MM.1S (cell line): ENCODE measurements around the gene TMEM182.

Source experiments
- DNase-seq: peaks from one replicate; pipeline ENCODE4 v3.0.0-alpha.2; 2015
- H2AFZ ChIP-seq: fragments of 300-600 bp; sonication (generic); 2 replicates; pipeline ENCODE4 v1.6.0; 2016; ENCODE audit warnings: antibody characterized with exemption, low read length
- H3F3A ChIP-seq: fragments of 300-600 bp; sonication (generic); 2 replicates; pipeline ENCODE4 v1.6.1; 2016; ENCODE audit warnings: mild to moderate bottlenecking, antibody characterized with exemption, low read length, moderate library complexity, mixed read lengths; ENCODE audit not compliant: insufficient read depth
- H3K27ac ChIP-seq: fragments of 300-600 bp; sonication (generic); 2 replicates; pipeline ENCODE4 v1.5.1; 2016; ENCODE audit warnings: mild to moderate bottlenecking, low read length
- H3K27me3 ChIP-seq: fragments of 300-600 bp; sonication (generic); replicated peaks from 2 replicates; pipeline ENCODE4 v1.6.0; 2016; ENCODE audit warnings: low read length; ENCODE audit not compliant: insufficient read depth
- H3K36me3 ChIP-seq: fragments of 300-600 bp; sonication (generic); replicated peaks from 2 replicates; pipeline ENCODE4 v1.6.1; 2016; ENCODE audit warnings: mild to moderate bottlenecking, low read length, mixed read lengths; ENCODE audit not compliant: insufficient read depth
- H3K4me1 ChIP-seq: fragments of 300-600 bp; sonication (generic); 2 replicates; pipeline ENCODE4 v1.6.1; 2016; ENCODE audit warnings: low read length, mixed read lengths
- H3K4me2 ChIP-seq: fragments of 300-600 bp; sonication (generic); 2 replicates; pipeline ENCODE4 v1.6.0; 2016; ENCODE audit warnings: low read depth, low read length
- H3K4me3 ChIP-seq: fragments of 300-600 bp; sonication (generic); 2 replicates; pipeline ENCODE4 v1.5.1; 2016; ENCODE audit warnings: low read length, mixed read lengths
- H3K79me2 ChIP-seq: fragments of 300-600 bp; sonication (generic); 2 replicates; pipeline ENCODE4 v1.6.1; 2016; ENCODE audit warnings: mixed run types, low read length, mixed read lengths
- H3K9ac ChIP-seq: fragments of 300-600 bp; sonication (generic); 2 replicates; pipeline ENCODE4 v1.6.1; 2016; ENCODE audit warnings: low read length, mixed read lengths
- H3K9me2 ChIP-seq: fragments of 300-600 bp; sonication (generic); replicated peaks from 2 replicates; pipeline ENCODE4 v1.6.1; 2016; ENCODE audit warnings: mild to moderate bottlenecking, low read length, mixed read lengths; ENCODE audit not compliant: insufficient read depth
- H3K9me3 ChIP-seq: fragments of 300-600 bp; sonication (generic); replicated peaks from 2 replicates; pipeline ENCODE4 v1.6.1; 2016; ENCODE audit warnings: mild to moderate bottlenecking, low read length, mixed read lengths; ENCODE audit not compliant: insufficient read depth
- H4K20me1 ChIP-seq: fragments of 300-600 bp; sonication (generic); 2 replicates; pipeline ENCODE4 v1.6.1; 2016; ENCODE audit warnings: mild to moderate bottlenecking, low read length, moderate library complexity, mixed read lengths; ENCODE audit not compliant: insufficient read depth
- EZH2 ChIP-seq: fragments of 300-600 bp; sonication (generic); optimal IDR thresholded peaks from 2 replicates; pipeline ENCODE3; 2017; ENCODE audit warnings: low read depth, mild to moderate bottlenecking, antibody characterized with exemption, low read length, mixed read lengths
- EZH2phosphoT487 ChIP-seq: fragments of 300-600 bp; sonication (generic); IDR thresholded peaks from 2 replicates; pipeline ENCODE4 v1.6.1; 2018; ENCODE audit warnings: antibody characterized with exemption, low read length
- TF ChIP-seq, protein P1 (sequence below): fragments of 300-600 bp; sonication (generic); IDR thresholded peaks from 2 replicates; pipeline ENCODE4 v1.5.1; 2016; ENCODE audit warnings: antibody characterized with exemption, low read length, mixed read lengths

Gene TMEM182

GRCh38 chr2:102841107-102841840, 79.4 kb downstream of the TMEM182 start:
- Histone ChIP-seq H3F3A (no peaks in the 10 kb centered on the region), H3K36me3 (no peaks in the 10 kb centered on the region), H3K4me3 (no peak overlapping the region), H3K9me3 (no peaks in the 10 kb centered on the region), H3K27me3 (no peaks in the 10 kb centered on the region), H2AFZ (no peak overlapping the region), H3K4me2 (no peak overlapping the region), H3K27ac (no peak overlapping the region), H3K9me2 (no peaks in the 10 kb centered on the region), H4K20me1 (no peaks in the 10 kb centered on the region), H3K4me1 (no peaks in the 10 kb centered on the region), H3K79me2 (no peaks in the 10 kb centered on the region), H3K9ac (no peak overlapping the region)
- DNase-seq, result peak; percentile 53
- no peak for TF ChIP-seq EZH2
- TF ChIP-seq, protein P1, sequence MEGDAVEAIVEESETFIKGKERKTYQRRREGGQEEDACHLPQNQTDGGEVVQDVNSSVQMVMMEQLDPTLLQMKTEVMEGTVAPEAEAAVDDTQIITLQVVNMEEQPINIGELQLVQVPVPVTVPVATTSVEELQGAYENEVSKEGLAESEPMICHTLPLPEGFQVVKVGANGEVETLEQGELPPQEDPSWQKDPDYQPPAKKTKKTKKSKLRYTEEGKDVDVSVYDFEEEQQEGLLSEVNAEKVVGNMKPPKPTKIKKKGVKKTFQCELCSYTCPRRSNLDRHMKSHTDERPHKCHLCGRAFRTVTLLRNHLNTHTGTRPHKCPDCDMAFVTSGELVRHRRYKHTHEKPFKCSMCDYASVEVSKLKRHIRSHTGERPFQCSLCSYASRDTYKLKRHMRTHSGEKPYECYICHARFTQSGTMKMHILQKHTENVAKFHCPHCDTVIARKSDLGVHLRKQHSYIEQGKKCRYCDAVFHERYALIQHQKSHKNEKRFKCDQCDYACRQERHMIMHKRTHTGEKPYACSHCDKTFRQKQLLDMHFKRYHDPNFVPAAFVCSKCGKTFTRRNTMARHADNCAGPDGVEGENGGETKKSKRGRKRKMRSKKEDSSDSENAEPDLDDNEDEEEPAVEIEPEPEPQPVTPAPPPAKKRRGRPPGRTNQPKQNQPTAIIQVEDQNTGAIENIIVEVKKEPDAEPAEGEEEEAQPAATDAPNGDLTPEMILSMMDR, result peak; percentile 56

GRCh38 chr2:102843764-102844443, 82.1 kb downstream of the TMEM182 start:
- no peak for TF ChIP-seq EZH2phosphoT487
- no peak for TF ChIP-seq EZH2
- TF ChIP-seq, protein P1, result no peak
- no peaks in the 10 kb centered on the region for H3K9me3 ChIP-seq

DNA sequence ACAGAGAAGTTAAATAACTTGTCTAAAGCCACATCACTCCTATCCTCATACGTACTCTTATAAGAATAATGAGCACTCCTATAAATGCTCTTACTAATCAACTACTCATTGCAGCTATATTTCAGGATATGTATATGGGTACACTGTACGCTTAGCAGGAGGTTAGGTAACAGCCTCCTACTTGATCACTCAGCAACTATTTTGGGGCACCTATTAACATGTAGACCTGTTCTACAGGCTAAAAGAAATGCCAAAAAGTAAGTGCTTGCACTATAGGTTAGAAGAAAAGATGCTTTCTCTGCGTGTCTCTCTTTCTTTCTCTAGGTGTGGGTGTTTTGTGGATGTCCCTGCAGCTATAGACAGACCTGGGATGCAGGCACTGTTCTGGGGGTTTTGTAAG, 83.1 kb downstream of the TMEM182 start:
- H3K4me1 ChIP-seq, result no peaks in the 10 kb centered on the region
- no peaks in the 10 kb centered on the region for H4K20me1 ChIP-seq
- no peaks in the 10 kb centered on the region for H3F3A ChIP-seq
- no peaks in the 10 kb centered on the region for H3K79me2 ChIP-seq
- TF ChIP-seq, protein P1, result no peak
- TF ChIP-seq EZH2, result no peak
- TF ChIP-seq EZH2phosphoT487, result no peak
- H3K27ac ChIP-seq, result no peak overlapping the region
- no peak overlapping the region for H3K4me2 ChIP-seq
- no peak for DNase-seq
- H3K27me3 ChIP-seq, result no peaks in the 10 kb centered on the region
- H2AFZ ChIP-seq, result no peak overlapping the region
- no peaks in the 10 kb centered on the region for H3K9me3 ChIP-seq
- no peaks in the 10 kb centered on the region for H3K36me3 ChIP-seq
- no peaks in the 10 kb centered on the region for H3K9me2 ChIP-seq
- H3K4me3 ChIP-seq, result no peak overlapping the region
- H3K9ac ChIP-seq, result no peak overlapping the region

More at GRCh38 chr2:102843764-102844443, 82.1 kb downstream of the TMEM182 start:
- Histone ChIP-seq H3K27ac (no peak overlapping the region), H3K36me3 (no peaks in the 10 kb centered on the region), H3K4me3 (no peak overlapping the region), H2AFZ (no peak overlapping the region), H4K20me1 (no peaks in the 10 kb centered on the region), H3K79me2 (no peaks in the 10 kb centered on the region), H3K4me1 (no peaks in the 10 kb centered on the region), H3K9ac (no peak overlapping the region), H3K9me2 (no peaks in the 10 kb centered on the region), H3K4me2 (no peak overlapping the region), H3K27me3 (no peaks in the 10 kb centered on the region), H3F3A (no peaks in the 10 kb centered on the region)
- DNase-seq, result no peak
